Right lobe of liver (tissue), 4 donors: ENCODE results near the gene MYL10.

ENCODE experiments used
- POLR2A ChIP-seq: fragments of 450-650 bp; IDR thresholded peaks from one replicate; pipeline ENCODE4 v1.6.1; 2017; ENCODE audit warnings: antibody characterized with exemption, mild to moderate bottlenecking
- TF ChIP-seq, protein P1 (sequence below), 4 donors: fragments of 200-600 bp in 3 of 4; fragments of 450-650 bp in 1 of 4; IDR thresholded peaks; one replicate each; pipeline versions ENCODE4 v1.5.1 to v1.8.0; 2016 to 2022; ENCODE audit warnings: antibody characterized with exemption in 4 of 4, mild to moderate bottlenecking in 2 of 4
- donor health status: DM: no; HTN: no; CAD: no.
- donor health status: DM: no; HTN: no; CAD: no.
- donor health status: DM: no; HTN: yes; CAD: no.

DNA sequence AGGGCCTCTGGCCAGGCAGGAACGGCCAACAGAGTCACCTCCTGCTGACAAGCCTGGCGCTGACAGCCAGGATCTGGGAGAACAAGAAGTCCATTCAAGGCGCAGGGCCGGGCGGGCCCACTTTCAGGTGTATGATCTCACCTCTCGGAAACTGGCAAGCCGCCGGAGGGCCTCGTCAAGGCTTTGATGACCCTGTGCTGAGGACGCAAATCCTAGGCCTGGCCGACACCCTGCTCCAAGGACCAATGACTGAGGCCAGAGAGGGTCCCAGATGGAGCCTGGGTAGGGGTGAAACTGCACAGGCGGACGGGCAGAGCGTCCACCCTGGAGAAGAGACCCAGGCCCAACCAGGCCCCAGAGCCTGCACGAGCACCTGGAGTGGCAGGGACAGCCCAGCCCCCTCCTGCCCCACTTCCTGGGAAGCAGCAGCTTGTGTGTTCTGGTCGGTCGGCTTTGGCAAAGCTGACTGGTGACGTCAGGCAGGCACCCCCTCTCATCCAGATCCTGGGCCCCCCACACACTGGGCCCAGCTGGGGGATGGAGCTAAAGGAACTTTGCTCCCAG is 30.6 kb downstream of the MYL10 start:
- no peak for TF ChIP-seq POLR2A
- TF ChIP-seq, protein P1, sequence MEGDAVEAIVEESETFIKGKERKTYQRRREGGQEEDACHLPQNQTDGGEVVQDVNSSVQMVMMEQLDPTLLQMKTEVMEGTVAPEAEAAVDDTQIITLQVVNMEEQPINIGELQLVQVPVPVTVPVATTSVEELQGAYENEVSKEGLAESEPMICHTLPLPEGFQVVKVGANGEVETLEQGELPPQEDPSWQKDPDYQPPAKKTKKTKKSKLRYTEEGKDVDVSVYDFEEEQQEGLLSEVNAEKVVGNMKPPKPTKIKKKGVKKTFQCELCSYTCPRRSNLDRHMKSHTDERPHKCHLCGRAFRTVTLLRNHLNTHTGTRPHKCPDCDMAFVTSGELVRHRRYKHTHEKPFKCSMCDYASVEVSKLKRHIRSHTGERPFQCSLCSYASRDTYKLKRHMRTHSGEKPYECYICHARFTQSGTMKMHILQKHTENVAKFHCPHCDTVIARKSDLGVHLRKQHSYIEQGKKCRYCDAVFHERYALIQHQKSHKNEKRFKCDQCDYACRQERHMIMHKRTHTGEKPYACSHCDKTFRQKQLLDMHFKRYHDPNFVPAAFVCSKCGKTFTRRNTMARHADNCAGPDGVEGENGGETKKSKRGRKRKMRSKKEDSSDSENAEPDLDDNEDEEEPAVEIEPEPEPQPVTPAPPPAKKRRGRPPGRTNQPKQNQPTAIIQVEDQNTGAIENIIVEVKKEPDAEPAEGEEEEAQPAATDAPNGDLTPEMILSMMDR (IDR thresholded peaks at IDR 0.05): no peak
